Measurements from ENCODE around the gene TBX18.

The TBX18 gene

GRCh38 chr6:84641076-84641475, 123.3 kb downstream of the TBX18 start:
- DNase-seq (ENCODE audit: low read depth, low spot score), result no peak
- no peak overlapping the region for H3K27ac ChIP-seq

GRCh38 chr6:84639396-84639795, 125.0 kb downstream of the TBX18 start:
- no peak overlapping the region for H3K27ac ChIP-seq
- no peak for DNase-seq (ENCODE audit: low read depth, low spot score)

- no peak for DNase-seq (ENCODE audit: low read depth, low spot score)
- H3K27ac ChIP-seq, result no peak overlapping the region
These were observed 126.1 kb downstream of the TBX18 start for GRCh38 chr6:84638286-84638685.

All from epithelial cell of prostate (primary cell).